ENCODE results near the gene CKAP4.

The CKAP4 gene

DNA sequence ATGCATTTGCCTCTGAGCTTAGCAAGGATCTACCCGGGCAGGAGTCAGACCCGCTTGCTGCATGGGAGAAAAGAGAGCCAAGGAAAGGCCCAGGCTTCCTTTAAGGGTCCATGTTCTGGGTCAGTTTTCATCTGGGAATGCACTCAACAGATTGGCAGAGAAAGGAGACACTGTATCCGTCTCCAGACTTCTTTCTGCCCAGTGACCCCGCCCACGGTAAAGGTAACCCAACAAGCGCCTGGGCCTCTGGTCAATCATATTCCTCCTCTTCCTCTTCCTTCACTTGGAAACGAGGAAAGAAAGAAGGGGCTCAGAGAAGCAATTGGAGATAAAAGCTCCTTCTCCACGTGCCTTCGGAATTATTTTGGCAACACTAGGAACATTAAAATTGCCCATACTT, 27.6 kb upstream of the CKAP4 start:
- Histone ChIP-seq H3K9ac (ENCODE audit: low read depth in 1 of 2, low read length in 2 of 2) (no peak overlapping the region), H3K27ac (ENCODE audit: low read depth in 2 of 2, low read length in 2 of 2) (peak overlapping the region; percentile 78 to 90), H3K4me1 (ENCODE audit: control insufficient read depth in 2 of 2, insufficient read depth in 2 of 2, low read length in 2 of 2) (peaks cover 11 to 21% of the 10 kb centered on the region in 2 donors), H3K27me3 (ENCODE audit: control insufficient read depth in 2 of 2, insufficient read depth in 2 of 2, low read length in 2 of 2) (no peaks in the 10 kb centered on the region), H3K9me3 (ENCODE audit: control insufficient read depth in 2 of 2, low read length in 2 of 2) (no peaks in the 10 kb centered on the region), H3K4me3 (ENCODE audit: low read length in 2 of 2) (no peak overlapping the region), H3K36me3 (ENCODE audit: control insufficient read depth in 2 of 2, insufficient read depth in 2 of 2, low read length in 2 of 2) (no peaks in the 10 kb centered on the region)

DNA sequence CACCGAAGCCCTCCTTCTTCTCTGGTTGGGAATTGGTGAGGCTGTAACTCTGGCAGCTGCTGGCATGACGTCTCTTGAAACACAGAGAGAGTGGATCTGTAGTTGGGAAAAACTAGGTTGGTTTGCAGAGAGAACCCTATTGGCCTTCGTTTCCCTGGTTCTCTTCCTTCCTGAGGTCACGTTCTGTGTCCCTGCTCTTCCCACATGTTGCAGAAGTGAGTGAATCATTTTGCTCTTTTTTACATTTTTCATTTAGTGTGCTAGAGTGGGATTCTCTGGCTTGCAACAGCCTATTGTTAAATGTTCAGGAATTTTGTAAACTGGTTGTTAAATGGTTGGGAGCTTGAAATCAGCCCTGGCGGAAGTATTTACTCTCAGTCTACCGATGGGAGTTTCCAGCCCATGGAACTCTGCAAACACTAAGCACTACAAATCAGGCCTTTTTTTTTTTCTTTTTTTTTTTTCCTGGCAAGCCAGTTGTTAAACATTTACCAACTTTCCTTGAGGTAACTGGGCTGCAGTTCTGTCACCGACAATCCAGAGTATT, 26.8 kb upstream of the CKAP4 start:
- H3K9me3 ChIP-seq (ENCODE audit: control insufficient read depth in 2 of 2, low read length in 2 of 2): no peaks in the 10 kb centered on the region
- peaks cover 11 to 21% of the 10 kb centered on the region in 2 donors for H3K4me1 ChIP-seq (ENCODE audit: control insufficient read depth in 2 of 2, insufficient read depth in 2 of 2, low read length in 2 of 2)
- H3K27me3 ChIP-seq (ENCODE audit: control insufficient read depth in 2 of 2, insufficient read depth in 2 of 2, low read length in 2 of 2): no peaks in the 10 kb centered on the region
- no peaks in the 10 kb centered on the region for H3K36me3 ChIP-seq (ENCODE audit: control insufficient read depth in 2 of 2, insufficient read depth in 2 of 2, low read length in 2 of 2)
- H3K4me3 ChIP-seq (ENCODE audit: low read length in 2 of 2): peak overlapping the region in 1 of 2 donors; percentile 11
- peak overlapping the region in 1 of 2 donors; percentile 31 for H3K9ac ChIP-seq (ENCODE audit: low read depth in 1 of 2, low read length in 2 of 2)
- peak overlapping the region; percentile 78 to 90 for H3K27ac ChIP-seq (ENCODE audit: low read depth in 2 of 2, low read length in 2 of 2)

DNA sequence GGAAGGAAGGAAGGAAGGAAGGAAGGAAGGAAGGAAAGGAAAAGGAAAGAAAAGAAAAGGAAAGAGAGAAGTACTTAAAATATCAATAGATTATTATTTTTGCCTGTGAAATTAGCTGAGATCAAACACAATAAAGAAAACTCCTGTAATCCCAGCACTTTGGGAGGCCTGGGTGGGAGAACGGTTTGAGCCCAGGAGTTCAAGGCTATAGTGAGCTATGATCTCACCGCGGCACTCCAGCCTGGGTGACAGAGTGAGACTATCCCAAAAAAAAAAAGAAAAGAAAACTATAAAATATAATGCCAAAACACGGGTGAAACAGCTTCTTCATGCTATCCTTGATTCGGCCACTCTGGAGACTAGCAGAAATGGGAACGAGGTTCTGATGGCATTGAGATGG, 26.2 kb upstream of the CKAP4 start:
- H3K27me3 ChIP-seq (ENCODE audit: control insufficient read depth in 2 of 2, insufficient read depth in 2 of 2, low read length in 2 of 2): no peaks in the 10 kb centered on the region
- no peaks in the 10 kb centered on the region for H3K9me3 ChIP-seq (ENCODE audit: control insufficient read depth in 2 of 2, low read length in 2 of 2)
- no peak overlapping the region for H3K4me3 ChIP-seq (ENCODE audit: low read length in 2 of 2)
- no peaks in the 10 kb centered on the region for H3K36me3 ChIP-seq (ENCODE audit: control insufficient read depth in 2 of 2, insufficient read depth in 2 of 2, low read length in 2 of 2)
- H3K27ac ChIP-seq (ENCODE audit: low read depth in 2 of 2, low read length in 2 of 2): peak overlapping the region; percentile 78 to 90
- H3K9ac ChIP-seq (ENCODE audit: low read depth in 1 of 2, low read length in 2 of 2): peak overlapping the region in 1 of 2 donors; percentile 31
- H3K4me1 ChIP-seq (ENCODE audit: control insufficient read depth in 2 of 2, insufficient read depth in 2 of 2, low read length in 2 of 2): peaks cover 11 to 21% of the 10 kb centered on the region in 2 donors

DNA sequence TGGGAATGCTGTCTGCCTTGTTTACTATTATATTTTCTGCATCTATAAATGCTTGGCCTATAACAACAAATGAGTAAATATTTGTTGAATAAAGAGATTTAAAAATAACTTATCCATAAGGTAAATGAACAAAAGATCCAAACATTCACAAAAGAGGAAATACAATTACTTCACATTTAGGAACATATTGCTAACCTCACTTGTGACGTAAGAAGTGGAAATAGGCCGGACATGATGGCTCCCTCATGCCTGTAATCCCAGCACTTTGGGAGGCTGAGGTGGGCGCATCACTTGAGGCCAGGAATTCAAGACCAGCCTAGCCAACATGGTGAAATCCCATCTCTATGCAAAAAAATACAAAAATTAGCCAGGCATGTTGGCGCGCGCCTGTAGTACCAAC, 25.7 kb upstream of the CKAP4 start:
- Histone ChIP-seq H3K4me3 (ENCODE audit: low read length in 2 of 2) (no peak overlapping the region), H3K27me3 (ENCODE audit: control insufficient read depth in 2 of 2, insufficient read depth in 2 of 2, low read length in 2 of 2) (no peaks in the 10 kb centered on the region), H3K9ac (ENCODE audit: low read depth in 1 of 2, low read length in 2 of 2) (no peak overlapping the region), H3K27ac (ENCODE audit: low read depth in 2 of 2, low read length in 2 of 2) (no peak overlapping the region), H3K4me1 (ENCODE audit: control insufficient read depth in 2 of 2, insufficient read depth in 2 of 2, low read length in 2 of 2) (peaks cover 11 to 21% of the 10 kb centered on the region in 2 donors), H3K9me3 (ENCODE audit: control insufficient read depth in 2 of 2, low read length in 2 of 2) (no peaks in the 10 kb centered on the region), H3K36me3 (ENCODE audit: control insufficient read depth in 2 of 2, insufficient read depth in 2 of 2, low read length in 2 of 2) (no peaks in the 10 kb centered on the region)

DNA sequence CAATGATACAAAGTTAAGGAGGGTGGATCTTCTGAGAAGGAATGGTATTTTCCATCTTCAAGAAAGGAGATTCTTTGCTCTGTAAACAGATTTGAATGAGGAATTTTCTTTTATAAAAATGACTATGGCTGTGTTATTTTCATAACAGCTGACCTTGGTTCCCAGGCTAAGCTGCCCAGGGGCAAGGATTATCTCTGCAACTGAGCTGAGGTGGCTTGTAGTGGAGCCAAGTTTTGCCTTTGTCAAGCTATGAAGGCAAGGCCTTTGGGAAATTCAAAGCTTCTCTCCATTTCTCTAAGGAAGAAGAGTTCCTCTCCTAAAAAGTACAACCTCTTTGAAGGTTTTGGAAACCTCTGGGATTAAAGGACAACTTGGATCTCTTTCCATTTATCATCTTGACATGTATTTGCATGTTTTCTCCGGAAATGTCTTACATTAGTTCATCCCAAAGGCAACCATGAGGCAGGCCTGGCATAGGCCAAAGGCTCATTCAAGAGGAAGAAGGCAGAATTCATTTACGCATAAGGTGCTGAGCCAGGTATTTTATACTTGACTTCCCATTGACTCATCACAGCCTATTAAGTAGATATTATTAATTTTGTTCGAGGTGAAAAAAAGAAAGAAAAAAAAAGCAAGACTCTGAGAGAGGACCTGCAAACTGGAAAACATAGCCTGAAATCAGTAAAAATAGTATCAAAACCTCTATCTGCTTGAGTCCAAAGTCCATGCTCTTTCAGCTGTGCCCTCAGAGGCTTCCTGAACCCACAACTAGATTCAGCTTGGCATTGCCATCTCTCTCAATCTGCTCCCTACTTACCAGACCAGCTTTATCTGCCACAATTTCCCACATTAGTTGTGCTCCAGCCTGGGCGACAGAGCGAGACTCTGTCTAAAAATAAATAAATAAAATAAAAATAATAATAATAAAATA, 24.0 kb upstream of the CKAP4 start:
- H3K36me3 ChIP-seq (ENCODE audit: control insufficient read depth in 2 of 2, insufficient read depth in 2 of 2, low read length in 2 of 2): no peaks in the 10 kb centered on the region
- no peak overlapping the region for H3K4me3 ChIP-seq (ENCODE audit: low read length in 2 of 2)
- peaks cover 11 to 17% of the 10 kb centered on the region in 2 donors for H3K4me1 ChIP-seq (ENCODE audit: control insufficient read depth in 2 of 2, insufficient read depth in 2 of 2, low read length in 2 of 2)
- H3K9ac ChIP-seq (ENCODE audit: low read depth in 1 of 2, low read length in 2 of 2): no peak overlapping the region
- H3K9me3 ChIP-seq (ENCODE audit: control insufficient read depth in 2 of 2, low read length in 2 of 2): no peaks in the 10 kb centered on the region
- no peaks in the 10 kb centered on the region for H3K27me3 ChIP-seq (ENCODE audit: control insufficient read depth in 2 of 2, insufficient read depth in 2 of 2, low read length in 2 of 2)
- H3K27ac ChIP-seq (ENCODE audit: low read depth in 2 of 2, low read length in 2 of 2): no peak overlapping the region

GRCh38 chr12:106269150-106269771, 21.4 kb upstream of the CKAP4 start:
- H3K4me3 ChIP-seq (ENCODE audit: low read length in 2 of 2): no peak overlapping the region
- H3K9ac ChIP-seq (ENCODE audit: low read depth in 1 of 2, low read length in 2 of 2): no peak overlapping the region
- H3K27ac ChIP-seq (ENCODE audit: low read depth in 2 of 2, low read length in 2 of 2): no peak overlapping the region
- no peaks in the 10 kb centered on the region for H3K27me3 ChIP-seq (ENCODE audit: control insufficient read depth in 2 of 2, insufficient read depth in 2 of 2, low read length in 2 of 2)
- no peaks in the 10 kb centered on the region for H3K9me3 ChIP-seq (ENCODE audit: control insufficient read depth in 2 of 2, low read length in 2 of 2)
- peaks cover 2 to 5% of the 10 kb centered on the region in 2 donors for H3K4me1 ChIP-seq (ENCODE audit: control insufficient read depth in 2 of 2, insufficient read depth in 2 of 2, low read length in 2 of 2)
- no peaks in the 10 kb centered on the region for H3K36me3 ChIP-seq (ENCODE audit: control insufficient read depth in 2 of 2, insufficient read depth in 2 of 2, low read length in 2 of 2)

DNA sequence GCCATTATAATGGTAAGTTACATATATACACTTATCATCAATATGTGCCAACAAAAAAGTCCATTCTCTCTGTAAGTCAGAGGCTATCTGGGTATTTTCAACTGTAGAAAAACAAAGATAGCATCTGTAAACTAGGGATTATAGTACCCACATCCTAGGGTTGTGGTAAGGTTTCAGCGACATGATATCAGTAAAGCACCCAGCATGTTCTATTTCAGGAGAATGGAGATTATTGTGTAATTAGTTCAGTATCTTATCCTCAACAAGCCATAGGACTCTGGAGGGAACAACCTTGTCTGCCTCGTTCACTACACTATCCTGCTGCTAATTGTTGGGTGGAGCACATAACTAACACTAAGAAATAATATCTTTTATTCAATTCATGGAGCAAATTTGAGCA, 19.7 kb upstream of the CKAP4 start:
- H3K9ac ChIP-seq (ENCODE audit: low read depth in 1 of 2, low read length in 2 of 2): no peak overlapping the region
- H3K27me3 ChIP-seq (ENCODE audit: control insufficient read depth in 2 of 2, insufficient read depth in 2 of 2, low read length in 2 of 2): no peaks in the 10 kb centered on the region
- no peaks in the 10 kb centered on the region for H3K9me3 ChIP-seq (ENCODE audit: control insufficient read depth in 2 of 2, low read length in 2 of 2)
- no peak overlapping the region for H3K4me3 ChIP-seq (ENCODE audit: low read length in 2 of 2)
- H3K36me3 ChIP-seq (ENCODE audit: control insufficient read depth in 2 of 2, insufficient read depth in 2 of 2, low read length in 2 of 2): no peaks in the 10 kb centered on the region
- no peaks in the 10 kb centered on the region for H3K4me1 ChIP-seq (ENCODE audit: control insufficient read depth in 2 of 2, insufficient read depth in 2 of 2, low read length in 2 of 2)
- H3K27ac ChIP-seq (ENCODE audit: low read depth in 2 of 2, low read length in 2 of 2): no peak overlapping the region

DNA sequence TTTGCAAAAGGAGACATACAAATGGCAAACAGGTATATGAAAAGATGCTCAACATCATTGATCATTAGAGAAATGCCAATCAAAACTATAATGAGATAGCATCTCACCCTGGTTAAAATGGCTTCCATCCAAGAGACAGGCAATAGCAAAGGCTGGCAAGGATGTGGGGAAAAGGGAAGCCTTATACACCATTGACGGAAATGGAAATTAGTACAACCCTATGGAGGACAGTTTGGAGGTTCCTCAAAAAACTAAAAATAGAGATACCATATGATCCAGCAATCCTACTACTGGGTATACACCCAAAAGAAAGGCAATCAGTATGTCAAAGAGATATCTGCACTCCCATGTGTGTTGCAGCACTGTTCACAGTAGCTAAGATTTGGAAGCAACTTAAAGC, 17.3 kb upstream of the CKAP4 start:
- H3K9me3 ChIP-seq (ENCODE audit: control insufficient read depth in 2 of 2, low read length in 2 of 2): no peaks in the 10 kb centered on the region

DNA sequence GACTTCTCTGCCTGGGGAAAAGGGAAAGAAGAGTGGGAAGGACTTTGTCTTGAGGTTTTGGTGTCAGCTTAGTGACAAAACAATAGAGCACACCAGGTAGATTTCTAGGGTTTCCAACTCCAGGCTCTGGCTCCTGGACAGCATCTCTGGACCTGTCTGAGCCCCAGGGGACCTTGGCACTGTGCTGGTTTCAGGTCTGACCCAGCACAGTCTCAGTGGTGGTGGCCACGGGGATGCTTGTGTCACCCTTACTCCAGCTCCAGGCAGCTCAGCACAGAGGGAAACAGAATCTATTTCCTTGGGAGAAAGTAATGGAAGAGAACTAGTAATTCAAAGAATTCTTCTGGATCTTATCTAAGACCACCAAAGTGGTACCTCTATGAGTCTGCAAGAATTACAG, 11.1 kb upstream of the CKAP4 start:
- H3K36me3 ChIP-seq (ENCODE audit: control insufficient read depth in 2 of 2, insufficient read depth in 2 of 2, low read length in 2 of 2): no peaks in the 10 kb centered on the region
- no peaks in the 10 kb centered on the region for H3K4me1 ChIP-seq (ENCODE audit: control insufficient read depth in 2 of 2, insufficient read depth in 2 of 2, low read length in 2 of 2)
- H3K9me3 ChIP-seq (ENCODE audit: control insufficient read depth in 2 of 2, low read length in 2 of 2): no peaks in the 10 kb centered on the region
- no peaks in the 10 kb centered on the region for H3K27me3 ChIP-seq (ENCODE audit: control insufficient read depth in 2 of 2, insufficient read depth in 2 of 2, low read length in 2 of 2)
- no peak overlapping the region for H3K27ac ChIP-seq (ENCODE audit: low read depth in 2 of 2, low read length in 2 of 2)
- H3K4me3 ChIP-seq (ENCODE audit: low read length in 2 of 2): no peak overlapping the region
- H3K9ac ChIP-seq (ENCODE audit: low read depth in 1 of 2, low read length in 2 of 2): no peak overlapping the region

More for the DNA sequence above, 17.3 kb upstream of the CKAP4 start:
- Histone ChIP-seq H3K36me3 (ENCODE audit: control insufficient read depth in 2 of 2, insufficient read depth in 2 of 2, low read length in 2 of 2) (no peaks in the 10 kb centered on the region), H3K9ac (ENCODE audit: low read depth in 1 of 2, low read length in 2 of 2) (no peak overlapping the region), H3K4me1 (ENCODE audit: control insufficient read depth in 2 of 2, insufficient read depth in 2 of 2, low read length in 2 of 2) (no peaks in the 10 kb centered on the region), H3K27ac (ENCODE audit: low read depth in 2 of 2, low read length in 2 of 2) (no peak overlapping the region), H3K27me3 (ENCODE audit: control insufficient read depth in 2 of 2, insufficient read depth in 2 of 2, low read length in 2 of 2) (no peaks in the 10 kb centered on the region), H3K4me3 (ENCODE audit: low read length in 2 of 2) (no peak overlapping the region)

- Histone ChIP-seq H3K27me3 (ENCODE audit: control insufficient read depth in 2 of 2, insufficient read depth in 2 of 2, low read length in 2 of 2) (no peaks in the 10 kb centered on the region), H3K27ac (ENCODE audit: low read depth in 2 of 2, low read length in 2 of 2) (no peak overlapping the region), H3K36me3 (ENCODE audit: control insufficient read depth in 2 of 2, insufficient read depth in 2 of 2, low read length in 2 of 2) (no peaks in the 10 kb centered on the region), H3K9me3 (ENCODE audit: control insufficient read depth in 2 of 2, low read length in 2 of 2) (no peaks in the 10 kb centered on the region), H3K9ac (ENCODE audit: low read depth in 1 of 2, low read length in 2 of 2) (no peak overlapping the region), H3K4me3 (ENCODE audit: low read length in 2 of 2) (no peak overlapping the region), H3K4me1 (ENCODE audit: control insufficient read depth in 2 of 2, insufficient read depth in 2 of 2, low read length in 2 of 2) (no peaks in the 10 kb centered on the region)
These were observed 10.4 kb upstream of the CKAP4 start for GRCh38 chr12:106258226-106258625.
